Measurements from ENCODE around the gene HELZ. TPM values are rescaled to one million over a fixed set of nuclear protein-coding genes. Genes with fewer than 3 reads are reported as not detected.

Gene HELZ
- total and polyA plus RNA-seq, 2 donors (not counting 3 experiments of a cell fraction or from before 2014, with no cell fraction given), result 8.0 to 47.3 TPM

- DNase-seq (ENCODE audit: low read depth, low spot score) (no peak), FAIRE-seq (no peak)
- intact Hi-C loops (cut with micrococcal nuclease), result no loop called here
- Histone ChIP-seq H4K20me1 (replicated peaks; ENCODE audit: control insufficient read depth, extremely low read depth, insufficient read depth, low read length) (no peaks in the 10 kb centered on the region), H3K9me1 (replicated peaks; ENCODE audit: control insufficient read depth, extremely low read depth, insufficient read depth, low read length) (no peaks in the 10 kb centered on the region), H3K9ac (replicated peaks; ENCODE audit: extremely low read depth, insufficient read depth, low read length) (no peak within 1 kb of the TSS), H3K4me3 (replicated peaks in 1 of 3; ENCODE audit: insufficient read depth in 1 of 3, low read depth in 1 of 3, low read length in 3 of 3) (no peak within 1 kb of the TSS), H3K79me2 (ENCODE audit: control insufficient read depth, insufficient read depth, low read length) (no peaks in the 10 kb centered on the region), H3K9me3 (replicated peaks; ENCODE audit: control insufficient read depth, insufficient read depth, low read length) (peaks cover 2% of the 10 kb centered on the region), H3K27ac (ENCODE audit: insufficient read depth, low read depth, low read length) (no peak within 1 kb of the TSS), H3K27me3 (ENCODE audit: control insufficient read depth in 2 of 2, insufficient read depth in 2 of 2, low read length in 2 of 2) (no peaks in the 10 kb centered on the region), H3K4me2 (ENCODE audit: insufficient read depth, low read length) (no peak within 1 kb of the TSS), H3K4me1 (ENCODE audit: control insufficient read depth, extremely low read depth, insufficient read depth, low read length) (no peaks in the 10 kb centered on the region), H3K36me3 (ENCODE audit: control insufficient read depth in 2 of 2, extremely low read depth in 1 of 2, insufficient read depth in 2 of 2, low read length in 2 of 2) (no peaks in the 10 kb centered on the region), H2AFZ (ENCODE audit: low read depth, low read length) (no peak within 1 kb of the TSS)
- dilution Hi-C loops (cut with MboI; ENCODE audit: extremely low pct_ligation_motif_present, low sequenced_read_pairs), result no loop called here
- ChIA-PET CTCF (no interaction called here), POLR2A (no interaction called here)
- TF ChIP-seq EZH2 (IDR thresholded peaks at IDR 0.05; ENCODE audit: borderline replicate concordance, low read depth, low read length, severe bottlenecking) (no peak), FOS (IDR thresholded peaks at IDR 0.05; ENCODE audit: borderline replicate concordance, insufficient read depth, low read length) (no peak), MAX (IDR thresholded peaks at IDR 0.05; ENCODE audit: insufficient read depth, insufficient read length) (no peak), GATA2 (IDR thresholded peaks at IDR 0.05; ENCODE audit: insufficient read depth, insufficient read length, low read depth, low read length) (no peak), MYC (IDR thresholded peaks at IDR 0.05; ENCODE audit: low read depth, low read length) (no peak), CTCF (IDR thresholded peaks at IDR 0.05; ENCODE audit: extremely low read depth in 1 of 2, insufficient read depth in 1 of 2, low read depth in 1 of 2, low read length in 2 of 2) (no peak), POLR2A (IDR thresholded peaks at IDR 0.05; ENCODE audit: low read depth, low read length) (no peak), JUN (IDR thresholded peaks at IDR 0.05; ENCODE audit: borderline replicate concordance, insufficient read depth, insufficient read length, low read depth) (no peak), POLR2AphosphoS5 (IDR thresholded peaks at IDR 0.05; ENCODE audit: insufficient read depth, low read depth, low read length) (no peak)
- BruUV-seq (replicated peaks), result no TSS peak
Observed at GRCh38 chr17:67044016-67044772, 200.8 kb downstream of the HELZ start, which contains the start of gene CACNG1. Gene CACNG1, plus strand, starts transcription at chr17:67044554. Its CDS starts 107 bp downstream, at chr17:67044661.
